H9 (cell line): ENCODE results near the gene CDH4. TPM values are rescaled to one million over a fixed set of nuclear protein-coding genes. Genes with fewer than 3 reads are reported as not detected.

Source experiments
- DNase-seq: peaks from one replicate; pipeline ENCODE4 v3.0.0-alpha.2; 2017
- H2AFZ ChIP-seq: one replicate; pipeline ENCODE4 v1.6.1; 2013; ENCODE audit warnings: mild to moderate bottlenecking, low read length, control low read depth, moderate library complexity
- H2AK5ac ChIP-seq: 2 replicates; pipeline ENCODE4 v1.6.1; 2013; ENCODE audit warnings: low read length, control low read depth, mixed read lengths; ENCODE audit not compliant: insufficient read length
- H2BK120ac ChIP-seq: one replicate; pipeline ENCODE4 v1.6.1; 2013; ENCODE audit warnings: low read depth, mild to moderate bottlenecking, low read length, control low read depth, inconsistent platforms; ENCODE audit not compliant: poor library complexity, severe bottlenecking
- H2BK12ac ChIP-seq: 2 replicates; pipeline ENCODE4 v1.6.1; 2013; ENCODE audit warnings: low read length, control low read depth, mixed read lengths, low read depth; ENCODE audit not compliant: insufficient read length
- H2BK15ac ChIP-seq: 2 replicates; pipeline ENCODE4 v1.6.1; 2013; ENCODE audit warnings: low read depth, low read length, control low read depth
- H2BK20ac ChIP-seq: one replicate; pipeline ENCODE4 v1.6.1; 2013; ENCODE audit warnings: low read depth, mild to moderate bottlenecking, low read length, control low read depth, inconsistent platforms; ENCODE audit not compliant: poor library complexity, severe bottlenecking
- H2BK5ac ChIP-seq: 2 replicates; pipeline ENCODE4 v1.6.1; 2013; ENCODE audit warnings: low read length, control low read depth, mixed read lengths; ENCODE audit not compliant: insufficient read length
- H3K14ac ChIP-seq: 2 replicates; pipeline ENCODE4 v1.6.1; 2013; ENCODE audit warnings: low read length, control low read depth; ENCODE audit not compliant: insufficient read depth
- H3K18ac ChIP-seq: 2 replicates; pipeline ENCODE4 v1.6.1; 2013; ENCODE audit warnings: low read depth, mild to moderate bottlenecking, mixed read lengths, low read length, control low read depth; ENCODE audit not compliant: insufficient read length
- H3K23ac ChIP-seq: 2 replicates; pipeline ENCODE4 v1.6.1; 2013; ENCODE audit warnings: low read length, control low read depth, mixed read lengths, low read depth; ENCODE audit not compliant: insufficient read length
- H3K23me2 ChIP-seq: 2 replicates; pipeline ENCODE4 v1.6.1; 2013; ENCODE audit warnings: low read depth, mild to moderate bottlenecking, mixed read lengths, low read length, control low read depth; ENCODE audit not compliant: insufficient read length, poor library complexity, severe bottlenecking
- H3K27ac ChIP-seq: 2 replicates; pipeline ENCODE4 v1.5.1; 2013; ENCODE audit warnings: low read length, control low read depth, mixed read lengths, low read depth; ENCODE audit not compliant: insufficient read length
- H3K27me3 ChIP-seq: 2 replicates; pipeline ENCODE4 v1.6.1; 2013; ENCODE audit warnings: low read length, control low read depth, inconsistent platforms; ENCODE audit not compliant: insufficient read depth
- H3K4ac ChIP-seq: 2 replicates; pipeline ENCODE4 v1.6.1; 2013; ENCODE audit warnings: low read depth, mild to moderate bottlenecking, control low read depth, inconsistent platforms, low read length, moderate library complexity
- H3K4me1 ChIP-seq: 2 replicates; pipeline ENCODE4 v1.6.1; 2013; ENCODE audit warnings: low read length, control low read depth, inconsistent platforms; ENCODE audit not compliant: insufficient read depth
- H3K4me2 ChIP-seq: 2 replicates; pipeline ENCODE4 v1.6.1; 2013; ENCODE audit warnings: low read length, control low read depth, mixed read lengths; ENCODE audit not compliant: insufficient read length, insufficient read depth
- H3K56ac ChIP-seq: 2 replicates; pipeline ENCODE4 v1.6.1; 2013; ENCODE audit warnings: low read depth, mild to moderate bottlenecking, mixed read lengths, low read length, control low read depth; ENCODE audit not compliant: insufficient read length
- H3K79me1 ChIP-seq: 2 replicates; pipeline ENCODE4 v1.6.1; 2013; ENCODE audit warnings: low read depth, mild to moderate bottlenecking, moderate library complexity, low read length, control low read depth, inconsistent platforms; ENCODE audit not compliant: insufficient read depth, poor library complexity, severe bottlenecking
- H3K79me2 ChIP-seq: 2 replicates; pipeline ENCODE4 v1.6.1; 2013; ENCODE audit warnings: low read length, control low read depth, inconsistent platforms; ENCODE audit not compliant: insufficient read depth
- H3K9ac ChIP-seq: 2 replicates; pipeline ENCODE4 v1.6.1; 2013; ENCODE audit warnings: low read length, control low read depth, mixed read lengths; ENCODE audit not compliant: insufficient read length; ENCODE audit errors: extremely low read depth
- H3K9me3 ChIP-seq: one replicate; pipeline ENCODE4 v1.6.1; 2013; ENCODE audit warnings: low read depth, low read length, inconsistent platforms; ENCODE audit not compliant: control insufficient read depth
- H3T11ph ChIP-seq: one replicate; pipeline ENCODE4 v1.6.1; 2013; ENCODE audit warnings: mild to moderate bottlenecking, low read length, control low read depth, inconsistent platforms
- H4K20me1 ChIP-seq: one replicate; pipeline ENCODE4 v1.6.1; 2013; ENCODE audit not compliant: control insufficient read depth, insufficient read length, insufficient read depth
- H4K5ac ChIP-seq: 2 replicates; pipeline ENCODE4 v1.6.1; 2013; ENCODE audit warnings: low read depth, mild to moderate bottlenecking, mixed read lengths, low read length, control low read depth; ENCODE audit not compliant: insufficient read length
- H4K8ac ChIP-seq: replicated peaks from 2 replicates; pipeline ENCODE4 v1.6.1; 2013; ENCODE audit warnings: low read length, control low read depth, mixed read lengths, low read depth; ENCODE audit not compliant: insufficient read length
- H4K91ac ChIP-seq: 2 replicates; pipeline ENCODE4 v1.6.1; 2013; ENCODE audit warnings: low read depth, mild to moderate bottlenecking, moderate library complexity, mixed read lengths, low read length, control low read depth; ENCODE audit not compliant: insufficient read length
- H3K27ac Mint-ChIP-seq, 3 experiments: 2 replicates in 2 of 3; 3 replicates in 1 of 3; pipeline ENCODE4 v1.8.0; 2020 to 2021; ENCODE audit warnings: mixed read lengths in 3 of 3, mild to moderate bottlenecking in 1 of 3, moderate library complexity in 1 of 3
- H3K27me3 Mint-ChIP-seq: 2 replicates; pipeline ENCODE4 v1.8.0; 2021; ENCODE audit warnings: low read depth, mild to moderate bottlenecking, moderate library complexity, mixed read lengths
- H3K36me3 Mint-ChIP-seq, 3 experiments: 2 replicates in 2 of 3; 3 replicates in 1 of 3; pipeline ENCODE4 v1.8.0; 2020 to 2021; ENCODE audit warnings: low read depth in 3 of 3, mixed read lengths in 3 of 3; ENCODE audit not compliant: insufficient read depth in 1 of 3
- H3K4me1 Mint-ChIP-seq, 2 experiments: 2 replicates each; pipeline ENCODE4 v1.8.0; 2020; ENCODE audit warnings: mixed read lengths in 2 of 2
- H3K4me3 Mint-ChIP-seq, 2 experiments: 2 replicates in 1 of 2; 3 replicates in 1 of 2; pipeline ENCODE4 v1.8.0; 2020 to 2021; ENCODE audit warnings: mild to moderate bottlenecking in 2 of 2, mixed read lengths in 2 of 2, moderate library complexity in 1 of 2
- H3K9me3 Mint-ChIP-seq, 2 experiments: 2 replicates in 1 of 2; 3 replicates in 1 of 2; pipeline ENCODE4 v1.8.0; 2020; ENCODE audit warnings: mild to moderate bottlenecking in 2 of 2, mixed read lengths in 2 of 2, moderate library complexity in 1 of 2
- WGBS: extraction: QIAGEN DNeasy Blood & Tissue Kit; methylation state at CpG from one replicate; pipeline ENCODE4 v1.1.7; 2013; ENCODE audit warnings: missing lambda C conversion rate, low lambda C conversion rate, mixed read lengths; ENCODE audit not compliant: insufficient read length; ENCODE audit errors: extremely low coverage; 5-methylcytosine and 5-hydroxymethylcytosine counted together
- long read RNA-seq: library from polyadenylated mRNA; unstranded; transcript quantifications from one replicate; pipeline ENCODE4 v2.0.0, GENCODE V29; 2020
- total RNA-seq: library from RNA; stranded (reverse); gene quantifications from 2 replicates; pipeline ENCODE4 v1.2.1, GENCODE V29; 2021
- TF ChIP-seq, protein P1 (sequence below): fragments of 200-600 bp; sonication (generic); conservative IDR thresholded peaks from 3 replicates; pipeline ENCODE4 v1.8.0; 2021; ENCODE audit warnings: antibody characterized with exemption, mild to moderate bottlenecking

Gene CDH4
- total RNA-seq, result 3.0 and 3.2 TPM in 2 replicates
- long read RNA-seq, partial matches to known transcripts, result 0 of 7 reads
- long read RNA-seq, other reads (novel, unspliced or antisense), result 7 of 7 reads

- no CpG with 5 or more reads among the region's 78 CpGs for WGBS
- TF ChIP-seq, protein P1, sequence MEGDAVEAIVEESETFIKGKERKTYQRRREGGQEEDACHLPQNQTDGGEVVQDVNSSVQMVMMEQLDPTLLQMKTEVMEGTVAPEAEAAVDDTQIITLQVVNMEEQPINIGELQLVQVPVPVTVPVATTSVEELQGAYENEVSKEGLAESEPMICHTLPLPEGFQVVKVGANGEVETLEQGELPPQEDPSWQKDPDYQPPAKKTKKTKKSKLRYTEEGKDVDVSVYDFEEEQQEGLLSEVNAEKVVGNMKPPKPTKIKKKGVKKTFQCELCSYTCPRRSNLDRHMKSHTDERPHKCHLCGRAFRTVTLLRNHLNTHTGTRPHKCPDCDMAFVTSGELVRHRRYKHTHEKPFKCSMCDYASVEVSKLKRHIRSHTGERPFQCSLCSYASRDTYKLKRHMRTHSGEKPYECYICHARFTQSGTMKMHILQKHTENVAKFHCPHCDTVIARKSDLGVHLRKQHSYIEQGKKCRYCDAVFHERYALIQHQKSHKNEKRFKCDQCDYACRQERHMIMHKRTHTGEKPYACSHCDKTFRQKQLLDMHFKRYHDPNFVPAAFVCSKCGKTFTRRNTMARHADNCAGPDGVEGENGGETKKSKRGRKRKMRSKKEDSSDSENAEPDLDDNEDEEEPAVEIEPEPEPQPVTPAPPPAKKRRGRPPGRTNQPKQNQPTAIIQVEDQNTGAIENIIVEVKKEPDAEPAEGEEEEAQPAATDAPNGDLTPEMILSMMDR, result no peak
- H3K18ac ChIP-seq, result no peak within 1 kb of the TSS
- peaks cover 15 to 21% of the 10 kb centered on the region in 2 experiments for H3K4me1 Mint-ChIP-seq
- no peak within 1 kb of the TSS for H4K5ac ChIP-seq
- no peak within 1 kb of the TSS for H2BK15ac ChIP-seq
- H3K9me3 Mint-ChIP-seq, result peaks cover 0 to 1% of the 10 kb centered on the region in 2 experiments; a peak in 1 of 5 replicates
- H3K9ac ChIP-seq, result no peak within 1 kb of the TSS
- H3K4ac ChIP-seq, result no peak within 1 kb of the TSS
- peaks cover 84% of the 10 kb centered on the region for H3K27me3 Mint-ChIP-seq
- no peaks in the 10 kb centered on the region for H3K79me1 ChIP-seq
- peak; percentile 45 for DNase-seq
- H3K27ac Mint-ChIP-seq, result no peak within 1 kb of the TSS
- peaks cover 4% of the 10 kb centered on the region; the same call in 1 of the 2 replicates for H3K4me1 ChIP-seq
- H2BK120ac ChIP-seq, result no peak within 1 kb of the TSS
- H3K4me3 Mint-ChIP-seq, result peak within 1 kb of the TSS; percentile 57 to 79
- no peak within 1 kb of the TSS for H3K27ac ChIP-seq
- peak within 1 kb of the TSS; percentile 56 for H3K4me2 ChIP-seq
- H3K36me3 Mint-ChIP-seq, result peaks cover 1 to 16% (median 12%) of the 10 kb centered on the region in 3 experiments; a peak in 4 of 7 replicates
- no peak within 1 kb of the TSS for H4K91ac ChIP-seq
- no peak within 1 kb of the TSS for H4K8ac ChIP-seq
- H3K56ac ChIP-seq, result no peak within 1 kb of the TSS
- H3K27me3 ChIP-seq, result peaks cover 28% of the 10 kb centered on the region
- no peak within 1 kb of the TSS for H3K23ac ChIP-seq
- H3K14ac ChIP-seq, result no peak within 1 kb of the TSS
- peaks cover 2% of the 10 kb centered on the region for H4K20me1 ChIP-seq
- no peaks in the 10 kb centered on the region for H3K79me2 ChIP-seq
- no peak within 1 kb of the TSS for H2BK20ac ChIP-seq
- no peak within 1 kb of the TSS for H3T11ph ChIP-seq
- no peak within 1 kb of the TSS for H2BK12ac ChIP-seq
- no peak within 1 kb of the TSS for H2AFZ ChIP-seq
- H2BK5ac ChIP-seq, result no peak within 1 kb of the TSS
- no peaks in the 10 kb centered on the region for H3K9me3 ChIP-seq
- peaks cover 16% of the 10 kb centered on the region for H3K23me2 ChIP-seq
- no peak within 1 kb of the TSS for H2AK5ac ChIP-seq
Observed at GRCh38 chr20:61251529-61252393, at the start of gene CDH4. Gene CDH4 (plus strand): TSS chr20:61252261.
